NCI-H748 (cell line): ENCODE data around the gene ZNF592.
"Not testable (repeated sequence)": the region's sequence is repeated elsewhere in the genome, so short reads cannot be mapped to it uniquely, and the experiment has no call there.

Experiments
- DNase-seq: peaks from one replicate; lab custom pipeline; 2025; ENCODE audit not compliant: unreplicated experiment; lab: John Stamatoyannopoulos, UW

The ZNF592 gene

DNA sequence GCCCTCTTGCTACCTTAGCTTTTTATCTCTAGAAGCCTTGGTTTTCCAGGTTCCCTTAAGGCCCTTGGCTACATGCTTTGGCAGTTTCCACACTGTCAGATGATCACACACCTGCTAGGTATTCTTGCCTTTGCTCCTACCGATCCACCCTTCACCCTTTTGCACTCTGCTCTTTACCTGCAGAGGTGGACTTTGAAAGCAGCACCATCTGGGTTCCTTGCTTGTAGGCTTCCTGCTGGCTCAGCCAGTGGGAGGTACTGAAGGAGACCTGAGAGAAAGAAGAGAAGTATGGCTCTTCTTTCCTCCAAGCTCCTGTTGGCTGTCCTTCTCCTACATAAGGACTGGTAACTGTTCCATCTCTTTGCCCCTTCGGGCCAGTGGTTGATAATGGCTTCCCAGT lies 7.3 kb upstream of the ZNF592 start:
- no peak for DNase-seq

DNA sequence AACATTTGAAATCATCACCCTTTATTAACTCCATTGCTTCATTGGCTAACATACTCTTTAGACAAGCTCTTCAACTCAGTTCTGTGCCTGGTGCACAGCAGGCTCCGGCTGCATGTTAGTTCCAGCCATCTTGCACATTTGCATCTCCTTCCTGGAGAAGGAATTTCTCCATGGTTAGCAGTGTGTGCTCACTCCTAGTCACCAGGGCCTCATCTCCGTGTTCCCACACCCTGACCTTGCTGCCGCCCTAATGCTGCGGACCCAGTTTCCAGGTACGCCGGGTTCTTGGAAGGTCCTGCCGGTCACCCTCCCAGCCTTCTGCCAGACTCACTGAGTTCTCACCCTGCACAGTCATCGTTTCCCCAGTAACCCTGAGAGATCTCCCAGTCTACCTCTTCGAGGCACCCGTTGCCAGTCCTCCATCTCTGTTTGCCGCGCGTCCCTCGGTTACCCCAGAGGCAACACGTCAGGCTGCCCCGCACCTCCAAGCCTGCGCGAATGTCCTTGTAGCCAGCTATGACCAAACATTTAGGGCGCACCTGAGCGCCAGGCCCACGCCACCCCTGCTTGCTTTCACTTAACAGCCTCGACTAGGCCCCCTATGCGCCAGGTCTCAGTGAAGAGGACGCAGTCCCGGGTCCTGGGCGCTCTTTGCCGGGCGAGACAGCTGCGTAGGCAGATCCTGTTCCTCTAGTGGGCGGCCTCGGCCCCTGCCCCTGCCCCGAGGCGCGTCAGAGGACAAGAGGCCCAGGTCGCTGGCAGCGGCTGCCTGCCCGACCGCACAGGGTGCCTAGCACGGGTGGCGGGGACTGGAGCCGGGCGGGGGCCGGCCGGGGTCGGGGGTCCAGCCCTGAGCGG lies 747 bp upstream of the ZNF592 start:
- DNase-seq = peak; percentile 68

DNA sequence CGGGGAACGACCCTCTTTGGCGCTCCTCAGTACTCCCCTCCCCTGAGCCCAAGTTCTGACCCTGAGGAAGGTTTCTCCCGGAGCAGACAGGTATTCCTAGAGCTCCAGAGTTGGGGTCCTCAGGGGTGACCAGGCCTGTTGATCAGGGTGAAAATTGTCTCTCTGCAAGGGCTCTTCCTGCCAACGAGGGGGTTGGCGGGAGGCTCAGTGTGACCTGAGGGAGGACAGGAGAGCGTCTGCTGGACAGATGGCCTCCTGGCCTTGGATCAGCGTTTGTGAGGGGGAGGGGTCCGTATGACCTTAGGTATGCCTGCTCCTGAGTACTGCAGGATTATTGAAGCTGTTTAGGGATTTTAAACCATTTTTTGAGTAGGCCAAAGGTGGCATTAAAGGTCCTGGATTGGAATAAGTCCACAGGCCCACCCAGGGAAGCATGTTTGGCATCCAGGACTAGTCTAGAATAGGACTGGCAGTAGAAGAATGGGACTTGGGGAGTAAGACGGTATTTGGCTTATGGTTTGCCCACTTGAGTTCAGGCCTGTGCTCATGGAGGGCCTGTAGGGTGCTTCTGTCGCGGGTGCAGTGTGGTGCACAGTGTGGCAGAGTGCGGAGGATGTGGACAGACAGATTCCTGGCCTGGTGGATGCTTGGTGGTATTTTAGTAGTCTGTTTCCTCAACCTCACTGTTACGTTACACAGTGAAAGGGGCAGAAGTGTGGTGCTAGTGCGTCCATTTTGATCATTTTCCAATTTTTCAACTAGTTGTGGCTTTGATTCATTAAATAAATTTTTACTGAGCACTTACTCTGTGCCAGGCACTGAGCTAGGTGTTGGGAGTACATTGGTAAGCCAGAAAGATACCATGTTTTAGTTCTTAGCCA lies 959 bp downstream of the ZNF592 start:
- DNase-seq = peak; percentile 7

DNA sequence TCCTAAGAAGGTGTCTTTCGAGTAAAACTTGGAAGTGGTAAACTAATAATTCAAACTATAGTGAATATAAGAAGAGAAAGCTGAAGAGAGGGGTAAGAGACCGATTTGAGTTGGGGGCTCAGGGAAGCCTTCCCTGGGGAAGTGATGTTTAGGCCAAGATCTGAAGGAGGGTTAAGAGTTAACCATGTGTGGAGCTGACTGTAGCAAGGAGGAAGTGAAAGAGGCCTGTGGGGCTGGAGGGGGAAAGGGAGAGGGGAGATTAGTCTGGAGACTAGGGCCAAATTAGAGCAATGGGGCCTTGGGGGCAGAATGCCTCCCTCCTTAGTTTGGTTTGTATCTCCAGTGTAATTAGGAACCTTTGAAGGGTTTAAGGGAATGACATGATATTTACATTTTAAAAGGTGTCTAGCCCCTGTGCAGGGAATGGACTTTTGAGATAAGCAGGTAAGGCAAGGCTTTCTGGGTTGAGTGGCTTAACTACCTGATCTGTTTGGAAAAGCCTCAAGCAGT lies 2.2 kb downstream of the ZNF592 start:
- DNase-seq = no peak

GRCh38 chr15:84751721-84752120 lies 3.3 kb downstream of the ZNF592 start:
- not testable (repeated sequence) for DNase-seq

- no peak for DNase-seq
These were observed 3.8 kb downstream of the ZNF592 start for GRCh38 chr15:84752195-84752594.

GRCh38 chr15:84752700-84753099 lies 4.3 kb downstream of the ZNF592 start:
- DNase-seq = no peak

DNA sequence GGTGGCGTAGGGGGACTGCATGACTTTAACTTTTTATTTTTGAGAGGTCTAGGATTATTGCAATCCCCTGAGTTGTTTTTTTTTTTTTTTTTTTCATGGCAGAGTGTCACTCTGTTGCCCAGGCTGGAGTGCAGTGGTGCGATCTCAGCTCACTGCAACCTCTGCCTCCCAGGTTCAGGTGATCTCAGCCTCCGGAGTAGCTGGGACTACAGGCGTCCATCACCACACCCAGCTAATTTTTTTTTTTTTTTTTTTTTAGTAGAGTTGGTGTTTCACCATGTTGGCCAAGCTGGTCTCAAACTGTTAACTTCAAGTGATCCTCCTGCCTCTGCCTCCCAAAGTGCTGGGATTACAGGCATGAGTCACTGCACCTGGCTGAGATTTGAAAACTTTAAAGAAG lies 6.5 kb downstream of the ZNF592 start:
- not testable (repeated sequence) for DNase-seq

GRCh38 chr15:84755736-84756527 lies 7.5 kb downstream of the ZNF592 start:
- DNase-seq = no peak

DNA sequence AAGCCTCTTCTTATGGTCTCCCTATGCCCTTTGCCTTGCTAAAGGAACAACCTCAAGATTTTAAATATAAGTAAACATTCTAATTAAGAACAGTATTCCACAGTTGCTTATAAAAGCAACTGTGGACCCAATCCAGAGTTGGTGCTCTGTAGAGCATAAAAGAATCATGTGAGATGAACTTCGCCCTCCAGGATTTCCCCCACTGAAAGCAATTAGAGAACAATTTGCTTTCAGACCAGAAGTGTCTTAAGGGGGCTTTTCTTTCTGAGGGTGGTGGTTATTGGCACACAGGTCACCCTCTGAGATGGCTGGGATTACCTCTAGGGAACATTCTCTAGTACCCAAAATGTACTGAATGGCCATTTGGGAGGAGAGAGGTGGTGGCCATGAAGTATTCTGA lies 10.6 kb downstream of the ZNF592 start:
- no peak for DNase-seq

DNA sequence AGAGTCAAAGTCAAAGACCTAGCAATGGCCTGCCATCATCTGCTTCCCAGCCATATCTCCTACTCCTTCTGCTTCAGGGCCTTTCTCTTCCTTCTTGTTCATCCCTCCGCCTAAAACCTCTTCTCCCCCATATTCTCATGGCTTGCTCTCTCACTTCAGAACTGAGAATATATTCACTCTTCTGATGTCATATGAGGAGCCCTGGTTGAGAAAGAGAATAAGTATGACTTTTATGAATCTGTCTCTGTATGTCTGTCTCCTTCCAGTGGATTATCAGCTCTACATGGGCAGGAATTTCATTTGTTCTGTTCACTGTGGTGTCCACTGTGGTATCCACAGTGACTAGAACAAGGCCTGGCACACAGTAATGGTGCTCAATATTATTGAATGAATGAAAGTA lies 11.8 kb downstream of the ZNF592 start:
- DNase-seq = no peak

DNA sequence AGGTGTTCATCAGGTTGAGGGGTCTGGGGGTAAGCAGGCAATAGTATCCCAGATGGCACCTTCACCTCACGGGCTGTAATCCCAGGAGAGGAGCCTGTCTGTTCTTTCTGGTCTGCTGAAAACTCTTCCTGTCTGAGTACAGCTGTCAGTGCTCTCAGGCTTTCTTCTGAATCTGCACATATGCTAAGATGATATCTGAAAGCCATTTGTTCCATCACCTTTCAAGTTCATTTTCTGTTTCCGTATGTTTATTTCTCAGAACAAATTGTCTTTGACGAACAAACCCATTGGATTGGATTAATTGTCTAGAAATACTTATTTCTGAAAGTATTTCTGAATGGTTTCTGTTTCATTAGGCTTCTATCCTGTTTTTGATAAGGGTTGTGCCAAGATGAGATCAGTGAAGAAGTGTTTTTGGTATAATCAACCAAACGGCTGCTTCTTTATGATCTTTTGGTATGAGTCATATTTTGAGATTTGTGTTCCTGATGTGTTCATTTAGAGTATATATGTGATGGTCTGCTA lies 13.3 kb downstream of the ZNF592 start:
- DNase-seq = no peak

DNA sequence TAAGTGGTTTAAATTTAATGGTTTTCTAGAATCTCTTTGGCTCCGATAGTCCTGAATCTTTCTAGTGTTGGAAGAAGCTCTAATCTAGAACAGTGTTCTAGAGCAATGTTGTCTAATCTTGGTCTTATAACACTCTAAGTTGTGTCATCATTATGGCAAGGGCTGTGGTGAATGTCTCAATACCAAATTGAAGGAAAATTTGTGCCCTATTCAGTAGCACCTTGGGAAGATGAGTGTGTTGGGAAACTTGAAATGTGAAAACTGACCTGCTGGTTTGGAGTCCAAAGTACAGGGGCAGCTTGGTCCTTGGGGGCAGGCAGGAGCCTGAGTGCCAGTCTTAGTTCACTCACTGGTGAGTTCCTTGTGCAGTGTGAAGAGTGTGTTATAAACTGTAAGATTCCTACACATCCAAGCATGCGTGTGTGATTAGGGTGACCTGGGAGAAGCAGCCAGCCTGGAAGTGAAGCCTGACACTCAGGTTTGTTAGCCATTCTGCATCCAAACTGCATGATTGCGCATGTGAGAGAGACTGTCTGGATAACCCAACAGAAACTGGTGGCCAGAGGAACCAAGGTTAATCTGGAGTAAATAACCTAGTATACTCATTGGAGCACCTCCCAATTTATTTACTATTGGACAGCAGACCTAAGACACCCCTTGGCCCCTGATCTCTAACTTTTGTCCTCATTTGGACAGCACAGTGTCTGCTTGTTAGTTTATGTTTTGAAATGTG lies 14.6 kb downstream of the ZNF592 start:
- DNase-seq = no peak

GRCh38 chr15:84764585-84764984 lies 16.2 kb downstream of the ZNF592 start:
- DNase-seq = no peak

DNA sequence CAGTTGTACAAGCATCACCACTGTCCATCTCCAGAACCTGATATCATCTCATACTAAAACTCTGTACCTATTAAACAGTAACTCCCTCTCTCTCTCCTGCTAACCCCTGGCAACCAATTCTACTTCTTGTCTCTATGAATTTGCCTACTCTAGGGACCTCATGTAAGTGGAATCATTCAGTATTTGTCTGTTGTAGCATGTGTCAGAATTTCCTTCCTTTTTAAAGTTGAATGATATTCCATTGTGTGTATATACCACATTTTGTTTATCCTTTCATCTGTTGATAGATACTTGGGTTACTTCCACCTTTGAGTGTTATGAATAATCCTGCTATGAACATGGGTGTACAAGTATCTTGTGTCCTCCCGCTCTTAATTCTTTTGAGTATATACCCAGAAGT lies 16.6 kb downstream of the ZNF592 start:
- DNase-seq = no peak

DNA sequence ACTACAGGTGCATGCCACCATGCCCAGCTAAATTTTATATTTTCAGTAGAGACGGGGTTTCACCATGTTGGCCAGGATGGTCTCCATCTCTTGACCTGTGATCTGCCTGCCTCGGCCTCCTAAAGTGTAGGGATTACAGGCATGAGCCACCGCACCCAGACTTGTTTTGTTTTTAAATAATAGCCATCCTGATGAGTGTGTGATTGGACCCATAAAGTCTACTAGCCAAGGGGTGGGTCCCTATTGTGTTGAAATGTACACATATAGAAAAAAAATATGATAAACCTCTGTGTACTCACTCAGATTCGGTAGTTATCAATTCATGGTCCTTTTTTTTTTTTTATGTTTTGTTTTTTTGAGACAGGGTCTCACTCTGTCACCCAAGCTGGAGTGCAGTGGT lies 17.3 kb downstream of the ZNF592 start:
- DNase-seq = no peak

- DNase-seq = no peak
These were observed 18.2 kb downstream of the ZNF592 start for GRCh38 chr15:84766461-84767035.

DNA sequence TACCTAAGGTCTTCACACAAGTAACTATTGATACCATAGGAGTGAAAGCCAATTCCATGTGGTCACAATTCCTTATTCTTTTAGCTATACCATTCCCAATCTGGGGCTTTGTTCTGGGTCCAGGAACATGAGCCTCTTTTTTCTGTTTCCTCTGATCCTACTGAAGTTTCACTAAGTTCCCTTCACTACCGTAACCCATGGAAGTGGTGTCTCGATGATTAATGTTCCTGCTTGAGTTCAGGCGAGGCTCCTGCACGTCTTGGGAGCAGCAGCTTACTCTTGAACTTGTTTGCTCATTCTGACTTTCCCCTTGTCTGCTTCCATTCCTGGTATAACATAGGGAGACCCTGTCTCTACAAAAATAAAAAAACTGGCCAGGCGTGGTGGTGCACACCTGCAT lies 23.6 kb downstream of the ZNF592 start:
- no peak for DNase-seq

DNA sequence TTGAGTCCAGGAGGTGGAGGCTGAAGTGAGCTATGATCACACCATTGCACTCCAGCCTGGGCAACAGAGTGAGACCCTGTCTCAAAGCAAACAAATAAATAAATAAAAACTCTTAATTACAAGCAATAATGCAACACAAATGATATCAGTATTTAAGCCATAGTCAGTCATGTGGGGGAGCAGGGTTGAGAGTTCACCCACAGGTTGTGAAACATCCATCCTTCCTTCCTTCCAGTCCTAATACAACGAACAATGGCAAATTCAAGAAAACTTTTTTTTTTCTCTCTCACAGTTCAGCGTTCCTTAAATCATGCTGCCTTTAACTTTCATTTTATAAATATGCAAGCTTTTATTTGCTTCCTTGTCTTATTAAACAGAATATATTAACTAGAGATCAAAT lies 24.1 kb downstream of the ZNF592 start:
- no peak for DNase-seq

DNA sequence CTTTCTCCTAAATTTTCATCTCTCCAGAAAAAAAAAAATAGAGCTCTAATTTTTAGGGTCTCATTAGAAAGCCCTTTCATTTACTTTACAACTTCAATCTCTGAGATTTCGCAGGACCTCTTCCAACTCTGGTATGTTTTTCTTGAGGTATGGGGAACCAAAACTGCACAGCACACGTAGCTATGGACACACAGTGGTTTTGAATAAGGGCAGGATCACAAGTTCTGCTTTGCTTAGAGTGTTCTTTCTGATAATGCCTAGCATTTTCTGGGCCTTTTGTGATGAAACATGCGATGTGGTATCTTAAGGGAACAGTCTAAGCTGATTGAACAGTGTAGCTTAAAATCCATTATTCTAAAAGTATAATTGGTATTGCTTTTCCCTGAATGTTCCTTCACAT lies 25.3 kb downstream of the ZNF592 start:
- no peak for DNase-seq
